Testis (tissue), 2 donors: ENCODE measurements around the gene TPM4.

Experiments
- POLR2A ChIP-seq: fragments of 450-650 bp; IDR thresholded peaks from one replicate; pipeline ENCODE4 v1.6.1; 2017; ENCODE audit warnings: antibody characterized with exemption, mild to moderate bottlenecking, moderate library complexity
- TF ChIP-seq, protein P1 (sequence below), 3 experiments: fragments of 450-650 bp in 2 of 3; fragments of 200-600 bp in 1 of 3; sonication (generic) in 1 of 3; IDR thresholded peaks; one replicate each; pipeline ENCODE4 v1.5.1; 2016 to 2019; ENCODE audit warnings: antibody characterized with exemption in 3 of 3, mild to moderate bottlenecking in 2 of 3, moderate library complexity in 1 of 3

DNA sequence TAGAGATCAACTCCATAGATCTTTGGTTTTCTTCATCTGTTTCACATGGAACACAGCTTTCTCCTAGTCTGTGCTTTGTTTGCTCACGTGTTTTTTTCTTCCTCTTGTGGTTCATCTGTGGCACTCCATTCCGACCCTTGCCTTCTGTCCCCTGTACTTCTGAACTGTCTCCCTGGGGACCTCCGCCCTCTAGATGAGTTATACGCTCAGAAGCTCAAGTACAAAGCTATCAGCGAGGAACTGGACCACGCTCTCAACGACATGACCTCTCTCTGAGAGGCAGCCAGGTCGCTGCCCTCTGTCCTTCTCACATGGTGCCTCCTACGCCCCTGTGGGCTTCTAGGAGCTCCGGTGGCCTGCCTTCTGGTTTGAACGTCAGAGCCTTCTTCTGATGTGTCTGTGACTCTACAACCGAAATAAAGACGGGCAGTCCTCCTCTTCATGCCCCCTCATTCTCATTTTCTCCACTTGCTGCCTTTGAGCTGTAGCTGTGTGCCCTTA, 18.8 kb downstream of the TPM4 start:
- no peak for TF ChIP-seq POLR2A
- TF ChIP-seq, protein P1, sequence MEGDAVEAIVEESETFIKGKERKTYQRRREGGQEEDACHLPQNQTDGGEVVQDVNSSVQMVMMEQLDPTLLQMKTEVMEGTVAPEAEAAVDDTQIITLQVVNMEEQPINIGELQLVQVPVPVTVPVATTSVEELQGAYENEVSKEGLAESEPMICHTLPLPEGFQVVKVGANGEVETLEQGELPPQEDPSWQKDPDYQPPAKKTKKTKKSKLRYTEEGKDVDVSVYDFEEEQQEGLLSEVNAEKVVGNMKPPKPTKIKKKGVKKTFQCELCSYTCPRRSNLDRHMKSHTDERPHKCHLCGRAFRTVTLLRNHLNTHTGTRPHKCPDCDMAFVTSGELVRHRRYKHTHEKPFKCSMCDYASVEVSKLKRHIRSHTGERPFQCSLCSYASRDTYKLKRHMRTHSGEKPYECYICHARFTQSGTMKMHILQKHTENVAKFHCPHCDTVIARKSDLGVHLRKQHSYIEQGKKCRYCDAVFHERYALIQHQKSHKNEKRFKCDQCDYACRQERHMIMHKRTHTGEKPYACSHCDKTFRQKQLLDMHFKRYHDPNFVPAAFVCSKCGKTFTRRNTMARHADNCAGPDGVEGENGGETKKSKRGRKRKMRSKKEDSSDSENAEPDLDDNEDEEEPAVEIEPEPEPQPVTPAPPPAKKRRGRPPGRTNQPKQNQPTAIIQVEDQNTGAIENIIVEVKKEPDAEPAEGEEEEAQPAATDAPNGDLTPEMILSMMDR (IDR thresholded peaks at IDR 0.05) = no peak
